ENCODE results near the gene MYBBP1A.

DNA sequence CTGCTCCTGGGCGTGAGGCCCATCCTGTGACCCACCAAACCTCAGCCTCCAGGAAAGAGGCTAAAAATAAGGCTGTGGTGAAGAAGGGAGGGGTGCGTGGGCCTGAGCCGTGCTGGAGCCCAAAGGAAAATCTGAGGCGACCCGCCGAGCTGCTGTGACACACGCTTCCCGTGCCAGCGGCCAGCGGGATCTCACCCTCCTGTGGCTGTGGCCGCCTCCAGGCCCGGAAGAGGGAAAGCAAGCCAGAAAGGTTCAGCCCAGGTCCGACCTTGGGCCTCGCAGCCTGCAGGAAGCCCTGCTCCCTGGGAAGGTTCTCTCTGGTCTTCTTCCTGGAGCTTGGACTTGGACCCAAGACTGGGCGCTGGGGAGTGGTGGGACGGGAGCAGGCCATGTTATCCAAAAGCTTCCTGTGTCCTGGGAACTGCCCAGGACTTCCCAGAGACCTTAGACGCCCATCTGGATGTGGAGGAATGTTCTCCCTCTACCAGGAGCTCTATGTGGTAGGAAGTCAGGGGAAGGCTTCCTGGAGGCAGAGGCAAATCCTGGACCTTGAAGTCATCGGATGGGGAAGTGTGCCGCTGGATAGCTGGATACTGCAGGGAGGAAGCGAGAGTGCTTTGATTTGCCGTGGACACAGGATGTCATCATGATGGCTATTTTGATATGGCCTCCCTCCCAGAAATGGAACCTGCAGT, 45.1 kb downstream of the MYBBP1A start:
- TF ChIP-seq POLR2A (IDR thresholded peaks at IDR 0.05; ENCODE audit: low read depth, low read length) (no peak), SPI1 (IDR thresholded peaks at IDR 0.05; ENCODE audit: low read depth, low read length) (no peak), POLR2AphosphoS5 (IDR thresholded peaks at IDR 0.05; ENCODE audit: low read depth, low read length) (no peak), TAF1 (IDR thresholded peaks at IDR 0.05; ENCODE audit: low read depth, low read length) (no peak)
